T-helper 17 cell (primary cell): ENCODE results near the gene ATXN3L. TPM values are rescaled to one million over a fixed set of nuclear protein-coding genes. Genes with fewer than 3 reads are reported as not detected.
A peak's percentile ranks its signal among the peaks of the same experiment; 100 is the strongest.

Experiments used
- ATAC-seq: fragments of 150-1000 bp; cut with Tn5 transposase; 2 replicates; pipeline ENCODE4 v1.10.0; 2021; ENCODE audit warnings: mild to moderate bottlenecking, moderate library complexity
- DNase-seq, 3 donors: peaks; one replicate each; pipeline versions ENCODE4 v3.0.0 to v3.0.0-alpha.2; 2020 to 2021
- H3K9me3 ChIP-seq: one replicate; pipeline ENCODE4 v1.7.0; 2013; ENCODE audit warnings: low read length, mild to moderate bottlenecking; ENCODE audit not compliant: control insufficient read depth, poor library complexity, severe bottlenecking
- H3K27ac Mint-ChIP-seq: one replicate; pipeline ENCODE4 v1.8.0; 2022; ENCODE audit warnings: mild to moderate bottlenecking, moderate library complexity, mixed read lengths
- H3K27me3 Mint-ChIP-seq: one replicate; pipeline ENCODE4 v1.8.0; 2022; ENCODE audit warnings: mixed read lengths
- H3K36me3 Mint-ChIP-seq: one replicate; pipeline ENCODE4 v1.8.0; 2022; ENCODE audit warnings: low read depth, mixed read lengths
- H3K4me1 Mint-ChIP-seq: one replicate; pipeline ENCODE4 v1.8.0; 2022; ENCODE audit warnings: mild to moderate bottlenecking, mixed read lengths
- H3K4me3 Mint-ChIP-seq: one replicate; pipeline ENCODE4 v1.8.0; 2022; ENCODE audit warnings: mild to moderate bottlenecking, moderate library complexity, mixed read lengths
- total RNA-seq, 4 donors: library from RNA in 2 of 4; stranded (reverse) in 2 of 4; gene quantifications; one replicate each; pipeline ENCODE4 v1.2.3 and lab custom pipeline; 2022 to 2026

ATXN3L gene
- total RNA-seq = not detected
- 0 reads per million in 2 donors for total RNA-seq (lab: John Stamatoyannopoulos, UW)

GRCh38 chrX:13319953-13320352, at the start of gene ATXN3L:
ATXN3L (minus strand) TSS chrX:13320053; CDS start chrX:13319934, 119 bp downstream.
- DNase-seq (no peak), ATAC-seq (no peak)
- Mint-ChIP-seq H3K27ac (no peak within 1 kb of the TSS), H3K4me3 (no peak within 1 kb of the TSS), H3K36me3 (no peaks in the 10 kb centered on the region), H3K27me3 (no peaks in the 10 kb centered on the region), H3K4me1 (no peaks in the 10 kb centered on the region)
- no peaks in the 10 kb centered on the region for H3K9me3 ChIP-seq

GRCh38 chrX:13369256-13370030, 49.6 kb upstream of the ATXN3L start:
- DNase-seq = no peak
- no peak for ATAC-seq

GRCh38 chrX:13367950-13368349, 48.1 kb upstream of the ATXN3L start:
- H3K4me1 Mint-ChIP-seq = peaks cover 2% of the 10 kb centered on the region
- H3K27ac Mint-ChIP-seq = no peak overlapping the region
- ATAC-seq (no peak), DNase-seq (no peak)
- no peaks in the 10 kb centered on the region for H3K9me3 ChIP-seq
- no peaks in the 10 kb centered on the region for H3K36me3 Mint-ChIP-seq
- H3K27me3 Mint-ChIP-seq = no peaks in the 10 kb centered on the region
- no peak overlapping the region for H3K4me3 Mint-ChIP-seq

More at GRCh38 chrX:13369256-13370030, 49.6 kb upstream of the ATXN3L start:
- Mint-ChIP-seq H3K27ac (no peak overlapping the region), H3K4me3 (no peak overlapping the region), H3K4me1 (peaks cover 2% of the 10 kb centered on the region), H3K27me3 (no peaks in the 10 kb centered on the region), H3K36me3 (no peaks in the 10 kb centered on the region)
- H3K9me3 ChIP-seq = no peaks in the 10 kb centered on the region

GRCh38 chrX:13366698-13367097, 46.8 kb upstream of the ATXN3L start:
- Mint-ChIP-seq H3K27me3 (no peaks in the 10 kb centered on the region), H3K4me3 (no peak overlapping the region), H3K27ac (no peak overlapping the region), H3K36me3 (no peaks in the 10 kb centered on the region), H3K4me1 (peaks cover 2% of the 10 kb centered on the region)
- ATAC-seq = no peak
- no peak for DNase-seq
- H3K9me3 ChIP-seq = no peaks in the 10 kb centered on the region

GRCh38 chrX:13365161-13365560, 45.3 kb upstream of the ATXN3L start:
- no peak for ATAC-seq
- Mint-ChIP-seq H3K4me1 (peaks cover 2% of the 10 kb centered on the region), H3K36me3 (no peaks in the 10 kb centered on the region), H3K27me3 (no peaks in the 10 kb centered on the region), H3K4me3 (no peak overlapping the region), H3K27ac (no peak overlapping the region)
- no peaks in the 10 kb centered on the region for H3K9me3 ChIP-seq
- no peak for DNase-seq

GRCh38 chrX:13364230-13364857, 44.5 kb upstream of the ATXN3L start:
- ATAC-seq = no peak
- H3K4me1 Mint-ChIP-seq = peaks cover 2% of the 10 kb centered on the region
- H3K27me3 Mint-ChIP-seq = no peaks in the 10 kb centered on the region

GRCh38 chrX:13360146-13360545, 40.3 kb upstream of the ATXN3L start:
- H3K27me3 Mint-ChIP-seq = no peaks in the 10 kb centered on the region
- H3K4me3 Mint-ChIP-seq = no peak overlapping the region
- ATAC-seq (no peak), DNase-seq (no peak)
- H3K9me3 ChIP-seq = no peaks in the 10 kb centered on the region
- no peak overlapping the region for H3K27ac Mint-ChIP-seq
- no peaks in the 10 kb centered on the region for H3K36me3 Mint-ChIP-seq
- H3K4me1 Mint-ChIP-seq = no peaks in the 10 kb centered on the region

More at GRCh38 chrX:13364230-13364857, 44.5 kb upstream of the ATXN3L start:
- Mint-ChIP-seq H3K4me3 (no peak overlapping the region), H3K36me3 (no peaks in the 10 kb centered on the region), H3K27ac (no peak overlapping the region)
- no peak for DNase-seq
- H3K9me3 ChIP-seq = no peaks in the 10 kb centered on the region

- ATAC-seq = no peak
Observed at GRCh38 chrX:13357925-13358324, 38.1 kb upstream of the ATXN3L start.

GRCh38 chrX:13346646-13347045, 26.8 kb upstream of the ATXN3L start:
- no peaks in the 10 kb centered on the region for H3K27me3 Mint-ChIP-seq
- ATAC-seq (no peak), DNase-seq (no peak)
- no peak overlapping the region for H3K27ac Mint-ChIP-seq
- H3K4me1 Mint-ChIP-seq = peaks cover 2% of the 10 kb centered on the region
- H3K9me3 ChIP-seq = no peaks in the 10 kb centered on the region
- peaks cover 5% of the 10 kb centered on the region for H3K36me3 Mint-ChIP-seq
- no peak overlapping the region for H3K4me3 Mint-ChIP-seq

More at GRCh38 chrX:13357925-13358324, 38.1 kb upstream of the ATXN3L start:
- Mint-ChIP-seq H3K27me3 (no peaks in the 10 kb centered on the region), H3K36me3 (no peaks in the 10 kb centered on the region), H3K4me3 (no peak overlapping the region), H3K4me1 (peaks cover 3% of the 10 kb centered on the region), H3K27ac (no peak overlapping the region)
- H3K9me3 ChIP-seq = no peaks in the 10 kb centered on the region
- no peak for DNase-seq

GRCh38 chrX:13345438-13345837, 25.6 kb upstream of the ATXN3L start:
- H3K27me3 Mint-ChIP-seq = no peaks in the 10 kb centered on the region
- H3K36me3 Mint-ChIP-seq = peaks cover 5% of the 10 kb centered on the region
- DNase-seq = no peak
- no peaks in the 10 kb centered on the region for H3K9me3 ChIP-seq
- no peak overlapping the region for H3K4me3 Mint-ChIP-seq
- ATAC-seq = no peak
- no peak overlapping the region for H3K27ac Mint-ChIP-seq
- peaks cover 2% of the 10 kb centered on the region for H3K4me1 Mint-ChIP-seq

GRCh38 chrX:13345037-13345436, 25.2 kb upstream of the ATXN3L start:
- no peaks in the 10 kb centered on the region for H3K27me3 Mint-ChIP-seq
- ATAC-seq = peak; percentile 14
- no peaks in the 10 kb centered on the region for H3K9me3 ChIP-seq

GRCh38 chrX:13341491-13342101, 21.7 kb upstream of the ATXN3L start:
- H3K4me1 Mint-ChIP-seq = no peaks in the 10 kb centered on the region
- H3K27ac Mint-ChIP-seq = no peak overlapping the region
- H3K4me3 Mint-ChIP-seq = no peak overlapping the region
- ATAC-seq (no peak), DNase-seq (no peak)
- no peaks in the 10 kb centered on the region for H3K27me3 Mint-ChIP-seq
- peaks cover 2% of the 10 kb centered on the region for H3K36me3 Mint-ChIP-seq
- no peaks in the 10 kb centered on the region for H3K9me3 ChIP-seq

More at GRCh38 chrX:13345037-13345436, 25.2 kb upstream of the ATXN3L start:
- H3K4me1 Mint-ChIP-seq = peaks cover 2% of the 10 kb centered on the region
- no peak overlapping the region for H3K27ac Mint-ChIP-seq
- H3K4me3 Mint-ChIP-seq = no peak overlapping the region
- DNase-seq = no peak
- peaks cover 5% of the 10 kb centered on the region for H3K36me3 Mint-ChIP-seq

- Mint-ChIP-seq H3K4me3 (no peak overlapping the region), H3K27me3 (no peaks in the 10 kb centered on the region), H3K27ac (no peak overlapping the region), H3K4me1 (no peaks in the 10 kb centered on the region), H3K36me3 (peaks cover 2% of the 10 kb centered on the region)
- no peaks in the 10 kb centered on the region for H3K9me3 ChIP-seq
- DNase-seq = no peak
- no peak for ATAC-seq
Observed at GRCh38 chrX:13340182-13340791, 20.4 kb upstream of the ATXN3L start.
